ENCODE results near the gene PCIF1.
"Not testable (repeated sequence)": the region's sequence is repeated elsewhere in the genome, so short reads cannot be mapped to it uniquely, and the experiment has no call there.

- not testable (repeated sequence) for TF ChIP-seq CTCF (IDR thresholded peaks at IDR 0.05; ENCODE audit: low read depth, low read length); EZH2phosphoT487 (IDR thresholded peaks at IDR 0.05; ENCODE audit: low read depth)
These were observed 61.1 kb downstream of the PCIF1 start for GRCh38 chr20:45995495-45996097.

Measured in OCI-LY3 (cell line).